ENCODE measurements around the gene NTM. TPM values are rescaled to one million over a fixed set of nuclear protein-coding genes. Genes with fewer than 3 reads are reported as not detected.

Gene NTM
- polyA plus RNA-seq, 1 donor (not counting 4 experiments of a cell fraction or from before 2014, with no cell fraction given) = 47.9 TPM

DNA sequence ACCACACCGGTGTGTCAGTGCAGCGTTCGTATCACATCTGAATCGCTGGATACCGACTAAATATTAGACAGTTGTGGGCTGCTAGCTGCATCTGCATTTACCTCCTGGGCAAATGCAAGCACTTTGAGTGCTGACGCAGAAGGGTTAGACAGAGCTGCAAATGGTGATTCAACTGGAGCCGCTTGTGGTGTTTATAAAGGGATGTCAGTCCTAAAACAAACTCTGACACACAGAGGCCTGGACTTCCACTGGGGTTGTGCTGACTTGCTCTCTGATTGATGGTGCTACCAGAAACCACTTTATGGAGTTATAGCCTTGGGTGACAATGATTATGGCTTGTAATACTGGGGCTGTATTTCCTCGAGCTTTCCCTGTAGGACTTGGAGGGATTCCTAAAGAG lies 374.4 kb downstream of the NTM start:
- no peak overlapping the region for H2AFZ ChIP-seq (ENCODE audit: control insufficient read depth, low read length)
- TF ChIP-seq, protein P1, sequence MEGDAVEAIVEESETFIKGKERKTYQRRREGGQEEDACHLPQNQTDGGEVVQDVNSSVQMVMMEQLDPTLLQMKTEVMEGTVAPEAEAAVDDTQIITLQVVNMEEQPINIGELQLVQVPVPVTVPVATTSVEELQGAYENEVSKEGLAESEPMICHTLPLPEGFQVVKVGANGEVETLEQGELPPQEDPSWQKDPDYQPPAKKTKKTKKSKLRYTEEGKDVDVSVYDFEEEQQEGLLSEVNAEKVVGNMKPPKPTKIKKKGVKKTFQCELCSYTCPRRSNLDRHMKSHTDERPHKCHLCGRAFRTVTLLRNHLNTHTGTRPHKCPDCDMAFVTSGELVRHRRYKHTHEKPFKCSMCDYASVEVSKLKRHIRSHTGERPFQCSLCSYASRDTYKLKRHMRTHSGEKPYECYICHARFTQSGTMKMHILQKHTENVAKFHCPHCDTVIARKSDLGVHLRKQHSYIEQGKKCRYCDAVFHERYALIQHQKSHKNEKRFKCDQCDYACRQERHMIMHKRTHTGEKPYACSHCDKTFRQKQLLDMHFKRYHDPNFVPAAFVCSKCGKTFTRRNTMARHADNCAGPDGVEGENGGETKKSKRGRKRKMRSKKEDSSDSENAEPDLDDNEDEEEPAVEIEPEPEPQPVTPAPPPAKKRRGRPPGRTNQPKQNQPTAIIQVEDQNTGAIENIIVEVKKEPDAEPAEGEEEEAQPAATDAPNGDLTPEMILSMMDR (optimal IDR thresholded peaks at IDR 0.05 in 1 of 3, IDR thresholded peaks at IDR 0.05 in 1 of 3, conservative IDR thresholded peaks at IDR 0.05 in 1 of 3; ENCODE audit: extremely low read depth in 1 of 3, insufficient read depth in 2 of 3, low read length in 3 of 3) = no peak
- no peak for TF ChIP-seq EZH2 (IDR thresholded peaks at IDR 0.05; ENCODE audit: low read length)
- FAIRE-seq = no peak
- H3K9me3 ChIP-seq (ENCODE audit: control insufficient read depth, low read depth, low read length) = no peaks in the 10 kb centered on the region
- H3K4me3 ChIP-seq (ENCODE audit: control insufficient read depth in 2 of 3, extremely low read depth in 1 of 3, insufficient read depth in 2 of 3, low read depth in 1 of 3, low read length in 3 of 3) = no peak overlapping the region
- H3K79me2 ChIP-seq (ENCODE audit: control insufficient read depth, insufficient read depth, low read length) = no peaks in the 10 kb centered on the region
- no peaks in the 10 kb centered on the region for H3K27me3 ChIP-seq (ENCODE audit: control insufficient read depth, extremely low read depth, insufficient read depth, low read length)
- H4K20me1 ChIP-seq (ENCODE audit: control insufficient read depth, extremely low read depth, insufficient read depth, low read length) = no peaks in the 10 kb centered on the region
- no peak for DNase-seq (ENCODE audit: low read depth, low spot score)
- H3K4me2 ChIP-seq (ENCODE audit: control insufficient read depth, extremely low read depth, insufficient read depth, low read depth, low read length) = no peak overlapping the region
- H3K9me1 ChIP-seq (ENCODE audit: control insufficient read depth, extremely low read depth, insufficient read depth, low read length) = no peaks in the 10 kb centered on the region
- H3K4me1 ChIP-seq (ENCODE audit: control insufficient read depth, extremely low read depth, insufficient read depth, low read length) = no peaks in the 10 kb centered on the region
- no peak overlapping the region for H3K27ac ChIP-seq (ENCODE audit: control insufficient read depth, insufficient read depth, low read length)
- H3K36me3 ChIP-seq (ENCODE audit: control insufficient read depth in 2 of 2, extremely low read depth in 1 of 2, insufficient read depth in 2 of 2, low read length in 2 of 2) = no peaks in the 10 kb centered on the region
- dilution Hi-C loops (cut with MboI; ENCODE audit: extremely low pct_ligation_motif_present, low sequenced_read_pairs) = loop anchor here (25.0 kb wide), 1 partner anchor 667 kb away; no protein-coding TSS in a partner anchor
- no peak overlapping the region for H3K9ac ChIP-seq (ENCODE audit: control insufficient read depth, extremely low read depth, insufficient read depth, low read length)

- Histone ChIP-seq H4K20me1 (ENCODE audit: control insufficient read depth, extremely low read depth, insufficient read depth, low read length) (no peaks in the 10 kb centered on the region), H3K27me3 (ENCODE audit: control insufficient read depth, extremely low read depth, insufficient read depth, low read length) (no peaks in the 10 kb centered on the region), H2AFZ (ENCODE audit: control insufficient read depth, low read length) (no peak overlapping the region), H3K4me2 (ENCODE audit: control insufficient read depth, extremely low read depth, insufficient read depth, low read depth, low read length) (no peak overlapping the region), H3K36me3 (ENCODE audit: control insufficient read depth in 2 of 2, extremely low read depth in 1 of 2, insufficient read depth in 2 of 2, low read length in 2 of 2) (no peaks in the 10 kb centered on the region), H3K4me3 (ENCODE audit: control insufficient read depth in 2 of 3, extremely low read depth in 1 of 3, insufficient read depth in 2 of 3, low read depth in 1 of 3, low read length in 3 of 3) (no peak overlapping the region), H3K9me1 (ENCODE audit: control insufficient read depth, extremely low read depth, insufficient read depth, low read length) (no peaks in the 10 kb centered on the region), H3K9ac (ENCODE audit: control insufficient read depth, extremely low read depth, insufficient read depth, low read length) (no peak overlapping the region), H3K9me3 (ENCODE audit: control insufficient read depth, low read depth, low read length) (no peaks in the 10 kb centered on the region), H3K27ac (ENCODE audit: control insufficient read depth, insufficient read depth, low read length) (no peak overlapping the region), H3K4me1 (ENCODE audit: control insufficient read depth, extremely low read depth, insufficient read depth, low read length) (no peaks in the 10 kb centered on the region), H3K79me2 (ENCODE audit: control insufficient read depth, insufficient read depth, low read length) (no peaks in the 10 kb centered on the region)
- DNase-seq (ENCODE audit: low read depth, low spot score) = no peak
- FAIRE-seq = no peak
- dilution Hi-C loops (cut with MboI; ENCODE audit: extremely low pct_ligation_motif_present, low sequenced_read_pairs) = loop anchor here (25.0 kb wide), 1 partner anchor 667 kb away; no protein-coding TSS in a partner anchor
- TF ChIP-seq, protein P1 (optimal IDR thresholded peaks at IDR 0.05 in 1 of 3, IDR thresholded peaks at IDR 0.05 in 1 of 3, conservative IDR thresholded peaks at IDR 0.05 in 1 of 3; ENCODE audit: extremely low read depth in 1 of 3, insufficient read depth in 2 of 3, low read length in 3 of 3) = no peak
- TF ChIP-seq EZH2 (IDR thresholded peaks at IDR 0.05; ENCODE audit: low read length) = no peak
Observed at GRCh38 chr11:131745405-131745804, 375.0 kb downstream of the NTM start.
